Smooth muscle cell (in vitro differentiated cells): ENCODE measurements around the gene P3R3URF. TPM values are rescaled to one million over a fixed set of nuclear protein-coding genes. Genes with fewer than 3 reads are reported as not detected.

Experiments
- DNase-seq: peaks from one replicate; lab custom pipeline; 2025; ENCODE audit not compliant: unreplicated experiment; lab: John Stamatoyannopoulos, UW
- H2AFZ ChIP-seq: fragments of 200-600 bp; sonication (generic); 2 replicates; pipeline ENCODE4 v1.6.0; 2016; ENCODE audit warnings: antibody characterized with exemption, low read depth, mild to moderate bottlenecking
- H3F3A ChIP-seq: fragments of 200-600 bp; sonication (generic); 2 replicates; pipeline ENCODE4 v1.6.0; 2017; ENCODE audit warnings: antibody characterized with exemption, low read depth
- H3K27ac ChIP-seq: fragments of 200-600 bp; sonication (generic); 2 replicates; pipeline ENCODE4 v1.5.1; 2016; ENCODE audit warnings: low read depth, mild to moderate bottlenecking
- H3K27me3 ChIP-seq: fragments of 200-600 bp; sonication (generic); 2 replicates; pipeline ENCODE4 v1.6.1; 2016; ENCODE audit warnings: low read depth, mild to moderate bottlenecking
- H3K36me3 ChIP-seq: fragments of 200-600 bp; sonication (generic); 2 replicates; pipeline ENCODE4 v1.5.1; 2016; ENCODE audit warnings: low read depth
- H3K4me1 ChIP-seq: fragments of 200-600 bp; sonication (generic); 2 replicates; pipeline ENCODE4 v1.5.1; 2016; ENCODE audit warnings: low read depth
- H3K4me2 ChIP-seq: fragments of 200-600 bp; sonication (generic); 2 replicates; pipeline ENCODE4 v1.6.0; 2016; ENCODE audit warnings: mild to moderate bottlenecking
- H3K4me3 ChIP-seq: fragments of 200-600 bp; sonication (generic); 2 replicates; pipeline ENCODE4 v1.5.1; 2016; ENCODE audit warnings: mild to moderate bottlenecking
- H3K79me2 ChIP-seq: fragments of 200-600 bp; sonication (generic); 2 replicates; pipeline ENCODE4 v1.6.0; 2016; ENCODE audit warnings: low read depth, mild to moderate bottlenecking
- H3K9ac ChIP-seq: fragments of 200-600 bp; sonication (generic); 2 replicates; pipeline ENCODE4 v1.6.0; 2016; ENCODE audit warnings: low read depth
- H3K9me3 ChIP-seq: fragments of 200-600 bp; sonication (generic); replicated peaks from 2 replicates; pipeline ENCODE4 v1.5.1; 2016; ENCODE audit warnings: low read depth
- H4K20me1 ChIP-seq: fragments of 200-600 bp; sonication (generic); 2 replicates; pipeline ENCODE4 v1.6.0; 2016; ENCODE audit warnings: low read depth
- CTCF ChIP-seq: fragments of 200-600 bp; sonication (generic); IDR thresholded peaks from 2 replicates; pipeline ENCODE4 v1.5.1; 2017; ENCODE audit warnings: borderline replicate concordance, mild to moderate bottlenecking, antibody characterized with exemption; ENCODE audit not compliant: insufficient read depth, poor library complexity, severe bottlenecking
- WGBS: methylation state at CpG from one replicate; pipeline ENCODE4 v1.1.7; 2016; ENCODE audit warnings: low lambda C conversion rate; 5-methylcytosine and 5-hydroxymethylcytosine counted together
- polyA plus RNA-seq: library from polyadenylated mRNA; unstranded; fragments of >200 nt; fragmentation: Nextera tagmentation; extraction: Ambion mirVana; gene quantifications from 2 replicates; pipeline ENCODE4 v1.2.1, GENCODE V29; 2016
- total RNA-seq: library from RNA; depleted of rRNA; stranded (reverse); fragments of >200 nt; gene quantifications from 2 replicates; pipeline ENCODE4 v1.2.3, GENCODE V29; 2014

Gene P3R3URF
- total and polyA plus RNA-seq, 2 experiments from 2014 or later = not detected

- H3K4me1 ChIP-seq = peaks cover 42% of the 10 kb centered on the region
- H3F3A ChIP-seq = peaks cover 5% of the 10 kb centered on the region
- DNase-seq = no peak
- TF ChIP-seq CTCF = no peak
- no peak overlapping the region for H3K27ac ChIP-seq
- H3K79me2 ChIP-seq = peaks cover 15% of the 10 kb centered on the region
- no peak overlapping the region for H3K9ac ChIP-seq
- no peaks in the 10 kb centered on the region for H4K20me1 ChIP-seq
- H3K4me3 ChIP-seq = no peak overlapping the region
- H2AFZ ChIP-seq = no peak overlapping the region
- no peaks in the 10 kb centered on the region for H3K36me3 ChIP-seq
- H3K4me2 ChIP-seq = no peak overlapping the region
- 71% methylated on average over 3 of the region's 3 CpGs for WGBS
- no peaks in the 10 kb centered on the region for H3K9me3 ChIP-seq
- H3K27me3 ChIP-seq = no peaks in the 10 kb centered on the region
Observed at GRCh38 chr1:46134660-46135331, 41.5 kb downstream of the P3R3URF start.

GRCh38 chr1:46133781-46134350 lies 42.4 kb downstream of the P3R3URF start:
- Histone ChIP-seq H3K27ac (peak overlapping the region; percentile 99), H3K4me2 (peak overlapping the region; percentile 89), H3F3A (peaks cover 5% of the 10 kb centered on the region), H3K4me1 (peaks cover 45% of the 10 kb centered on the region), H3K9ac (peak overlapping the region; percentile 98), H3K27me3 (no peaks in the 10 kb centered on the region), H3K79me2 (peaks cover 23% of the 10 kb centered on the region), H2AFZ (peak overlapping the region; percentile 68), H3K9me3 (no peaks in the 10 kb centered on the region), H3K36me3 (no peaks in the 10 kb centered on the region), H4K20me1 (no peaks in the 10 kb centered on the region), H3K4me3 (peak overlapping the region; percentile 86)
- no peak for TF ChIP-seq CTCF
- WGBS = 58% methylated on average over 3 of the region's 3 CpGs
- DNase-seq = no peak

GRCh38 chr1:46133181-46133658 lies 43.1 kb downstream of the P3R3URF start:
- no peaks in the 10 kb centered on the region for H3K27me3 ChIP-seq
- no peak for DNase-seq
- TF ChIP-seq CTCF = no peak
- H3K36me3 ChIP-seq = no peaks in the 10 kb centered on the region
- peaks cover 5% of the 10 kb centered on the region for H3F3A ChIP-seq
- H3K4me3 ChIP-seq = peak overlapping the region; percentile 86
- H3K79me2 ChIP-seq = peaks cover 29% of the 10 kb centered on the region
- peak overlapping the region; percentile 99 for H3K27ac ChIP-seq
- no peaks in the 10 kb centered on the region for H3K9me3 ChIP-seq
- peaks cover 45% of the 10 kb centered on the region for H3K4me1 ChIP-seq
- WGBS = 3% methylated on average over 17 of the region's 22 CpGs
- peak overlapping the region; percentile 68 for H2AFZ ChIP-seq
- no peaks in the 10 kb centered on the region for H4K20me1 ChIP-seq
- peak overlapping the region; percentile 98 for H3K9ac ChIP-seq
- peak overlapping the region; percentile 89 for H3K4me2 ChIP-seq
